Effector CD8-positive, alpha-beta T cell (primary cell): Measurements from ENCODE around the gene DNAH7.

Experiments
- DNase-seq: peaks from one replicate; lab custom pipeline; 2025; lab: John Stamatoyannopoulos, UW

The DNAH7 gene

GRCh38 chr2:196077821-196078220, 9.2 kb upstream of the DNAH7 start:
- DNase-seq = no peak

- no peak for DNase-seq
These were observed 8.3 kb upstream of the DNAH7 start for GRCh38 chr2:196076778-196077568.

- no peak for DNase-seq
These were observed 6.6 kb upstream of the DNAH7 start for GRCh38 chr2:196075196-196075595.

GRCh38 chr2:196074631-196075030, 6.0 kb upstream of the DNAH7 start:
- no peak for DNase-seq

GRCh38 chr2:196073521-196073920, 4.9 kb upstream of the DNAH7 start:
- DNase-seq = no peak

- DNase-seq = no peak
These were observed 1.6 kb downstream of the DNAH7 start for GRCh38 chr2:196067088-196067382.

GRCh38 chr2:196066291-196067087, 2.1 kb downstream of the DNAH7 start:
- DNase-seq = no peak

- no peak for DNase-seq
These were observed 4.9 kb downstream of the DNAH7 start for GRCh38 chr2:196063773-196064172.

- no peak for DNase-seq
These were observed 9.1 kb downstream of the DNAH7 start for GRCh38 chr2:196059491-196059960.

GRCh38 chr2:196054631-196055030, 14.0 kb downstream of the DNAH7 start:
- DNase-seq = no peak

GRCh38 chr2:196046123-196046917, 22.3 kb downstream of the DNAH7 start:
- no peak for DNase-seq

GRCh38 chr2:196041786-196042185, 26.9 kb downstream of the DNAH7 start:
- DNase-seq = no peak

- no peak for DNase-seq
These were observed 28.4 kb downstream of the DNAH7 start for GRCh38 chr2:196040218-196040617.

- DNase-seq = no peak
These were observed 32.2 kb downstream of the DNAH7 start for GRCh38 chr2:196036442-196036841.

- DNase-seq = no peak
These were observed 50.6 kb downstream of the DNAH7 start for GRCh38 chr2:196018037-196018436.

- no peak for DNase-seq
These were observed 56.3 kb downstream of the DNAH7 start for GRCh38 chr2:196012314-196012713.

GRCh38 chr2:196000551-196000950, 68.1 kb downstream of the DNAH7 start:
- DNase-seq = no peak

GRCh38 chr2:195998070-195998469, 70.6 kb downstream of the DNAH7 start:
- no peak for DNase-seq

- no peak for DNase-seq
These were observed 73.1 kb downstream of the DNAH7 start for GRCh38 chr2:195995499-195995898.

- DNase-seq = no peak
These were observed 75.0 kb downstream of the DNAH7 start for GRCh38 chr2:195993623-195994022.

- DNase-seq = no peak
These were observed 82.9 kb downstream of the DNAH7 start for GRCh38 chr2:195985741-195986140.

- no peak for DNase-seq
These were observed 83.5 kb downstream of the DNAH7 start for GRCh38 chr2:195984923-195985726.
